ENCODE measurements around the gene TBC1D8.
A peak's percentile ranks its signal among the peaks of the same experiment; 100 is the strongest.

DNA sequence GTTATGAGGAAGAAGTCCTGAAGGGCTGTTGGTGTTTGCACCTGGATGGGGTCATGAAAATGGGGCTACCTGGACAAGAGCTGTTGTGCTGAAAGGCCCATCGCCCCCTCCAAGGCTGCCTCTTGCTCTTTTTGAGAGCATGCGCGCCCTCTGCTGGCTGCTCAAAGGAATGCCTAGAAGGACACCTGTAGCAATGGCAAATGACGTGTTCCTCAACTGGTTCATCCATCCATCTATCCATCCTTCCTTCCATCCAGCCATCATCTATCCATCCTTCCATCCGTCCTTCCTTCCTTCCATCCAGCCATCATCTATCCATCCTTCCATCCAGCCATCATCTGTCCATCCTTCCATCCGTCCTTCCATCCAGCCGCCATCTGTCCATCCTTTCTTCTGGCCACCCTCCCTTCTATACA lies 166.3 kb downstream of the TBC1D8 start:
- TF ChIP-seq, protein P1, sequence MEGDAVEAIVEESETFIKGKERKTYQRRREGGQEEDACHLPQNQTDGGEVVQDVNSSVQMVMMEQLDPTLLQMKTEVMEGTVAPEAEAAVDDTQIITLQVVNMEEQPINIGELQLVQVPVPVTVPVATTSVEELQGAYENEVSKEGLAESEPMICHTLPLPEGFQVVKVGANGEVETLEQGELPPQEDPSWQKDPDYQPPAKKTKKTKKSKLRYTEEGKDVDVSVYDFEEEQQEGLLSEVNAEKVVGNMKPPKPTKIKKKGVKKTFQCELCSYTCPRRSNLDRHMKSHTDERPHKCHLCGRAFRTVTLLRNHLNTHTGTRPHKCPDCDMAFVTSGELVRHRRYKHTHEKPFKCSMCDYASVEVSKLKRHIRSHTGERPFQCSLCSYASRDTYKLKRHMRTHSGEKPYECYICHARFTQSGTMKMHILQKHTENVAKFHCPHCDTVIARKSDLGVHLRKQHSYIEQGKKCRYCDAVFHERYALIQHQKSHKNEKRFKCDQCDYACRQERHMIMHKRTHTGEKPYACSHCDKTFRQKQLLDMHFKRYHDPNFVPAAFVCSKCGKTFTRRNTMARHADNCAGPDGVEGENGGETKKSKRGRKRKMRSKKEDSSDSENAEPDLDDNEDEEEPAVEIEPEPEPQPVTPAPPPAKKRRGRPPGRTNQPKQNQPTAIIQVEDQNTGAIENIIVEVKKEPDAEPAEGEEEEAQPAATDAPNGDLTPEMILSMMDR (conservative IDR thresholded peaks at IDR 0.05) = peak; percentile 84
- no peak for TF ChIP-seq ZFX (IDR thresholded peaks at IDR 0.05)
